ENCODE results near the gene MRPL34.
A peak's percentile ranks its signal among the peaks of the same experiment; 100 is the strongest.

The MRPL34 gene

DNA sequence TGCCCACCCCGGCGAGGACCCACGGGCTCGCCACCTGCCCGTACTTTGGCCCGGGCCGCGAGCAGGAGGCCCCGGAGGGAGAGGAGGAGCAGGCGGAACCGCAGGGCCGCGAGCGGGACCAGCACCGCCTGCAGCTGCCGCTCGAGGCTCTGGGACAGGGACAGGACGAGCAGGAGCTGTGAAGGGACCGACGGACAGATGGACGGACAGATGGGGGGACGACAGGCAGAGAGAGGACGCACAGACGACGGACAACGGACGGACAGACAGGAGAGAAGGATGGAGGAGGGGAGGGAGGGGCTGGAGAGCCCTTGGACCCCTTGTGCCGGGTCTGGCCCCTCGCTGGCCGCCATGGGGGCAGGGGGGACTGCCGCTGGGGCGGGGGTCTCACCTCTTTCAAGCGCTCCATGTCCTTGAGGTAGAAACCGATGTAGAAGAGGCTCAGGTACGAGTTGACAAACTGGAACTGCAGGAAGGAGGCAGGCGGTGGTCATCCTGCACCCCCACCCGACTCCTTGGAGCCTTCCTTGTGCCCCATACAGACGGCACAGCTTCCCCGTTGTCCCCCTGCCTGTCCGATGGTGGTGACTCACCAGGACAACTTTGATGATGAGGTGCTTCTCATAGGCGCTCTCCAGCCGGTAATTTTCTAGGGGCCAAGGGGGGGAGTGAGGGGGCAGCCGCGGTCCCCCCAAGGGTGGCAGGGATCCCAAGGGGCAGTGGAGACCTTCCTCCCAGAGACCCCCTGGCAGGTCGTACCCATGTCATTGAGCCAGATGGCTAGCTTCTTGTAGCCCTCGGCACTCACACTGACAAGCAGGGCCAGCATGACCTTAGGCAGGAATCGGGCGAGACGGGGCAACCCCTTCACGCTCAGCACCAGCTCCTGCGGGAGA, 23.9 kb downstream of the MRPL34 start:
- DNase-seq, result no peak

DNA sequence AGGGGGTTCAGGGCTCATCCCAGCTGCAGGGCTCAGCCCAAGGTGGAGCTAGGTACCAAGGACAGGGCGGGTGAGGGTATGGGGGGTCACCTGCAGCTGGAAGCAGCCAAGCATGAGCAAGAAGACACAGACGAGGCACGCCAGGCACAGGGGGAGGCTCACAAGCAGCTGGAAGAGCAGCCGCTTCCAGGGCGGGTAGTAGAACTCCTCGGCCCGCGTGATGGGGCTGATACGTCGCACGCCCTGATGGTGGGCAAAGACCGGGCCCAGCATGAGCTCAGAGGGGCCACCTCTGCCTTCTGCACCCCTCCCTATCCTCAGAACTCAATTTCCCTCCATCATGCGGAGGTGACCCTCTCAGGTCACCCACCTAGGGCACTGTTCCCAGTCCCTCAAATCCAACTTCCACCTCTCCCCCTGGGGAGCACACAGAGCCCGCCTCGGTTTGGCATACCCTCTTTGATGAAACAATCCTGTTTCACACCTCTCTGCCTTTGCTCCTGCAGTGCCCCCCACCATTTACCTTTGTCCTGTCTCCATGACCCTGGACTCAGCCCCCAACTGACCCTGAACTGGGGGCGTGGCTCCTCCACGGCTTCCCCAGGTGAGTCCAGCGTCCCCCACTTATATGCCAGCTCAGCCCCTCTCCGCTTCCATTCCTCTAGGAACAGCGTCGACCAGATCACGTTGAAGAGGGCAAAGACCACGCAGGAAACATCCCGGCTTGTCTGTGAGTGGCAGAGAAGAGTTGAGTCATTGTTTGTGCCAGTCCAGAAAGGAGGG, 24.8 kb downstream of the MRPL34 start:
- DNase-seq, result no peak

DNA sequence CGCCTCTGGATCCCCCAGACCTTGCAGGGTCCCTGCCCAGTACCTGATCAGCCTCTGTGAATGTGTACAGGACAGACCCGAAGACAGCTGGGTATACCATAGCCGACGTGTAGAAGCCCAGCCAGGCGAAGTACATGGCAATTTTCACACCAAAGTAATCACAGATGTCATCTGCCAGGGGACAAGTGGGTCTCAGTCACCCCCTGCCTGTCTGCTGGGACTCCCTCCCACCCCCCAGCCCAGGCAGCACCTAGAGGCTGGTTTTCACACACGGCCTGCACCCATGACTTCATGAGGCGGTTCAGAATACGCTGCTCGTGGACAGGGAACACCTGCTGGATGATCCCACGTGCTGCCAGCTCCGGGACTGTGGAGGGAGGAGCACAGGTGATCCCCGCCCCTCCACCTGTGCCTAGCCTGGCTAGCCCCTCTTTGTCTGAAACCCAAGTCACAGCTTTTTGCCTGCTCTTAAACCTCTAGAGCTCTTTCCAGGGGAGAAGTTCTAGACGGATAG, 25.4 kb downstream of the MRPL34 start:
- DNase-seq, result no peak

DNA sequence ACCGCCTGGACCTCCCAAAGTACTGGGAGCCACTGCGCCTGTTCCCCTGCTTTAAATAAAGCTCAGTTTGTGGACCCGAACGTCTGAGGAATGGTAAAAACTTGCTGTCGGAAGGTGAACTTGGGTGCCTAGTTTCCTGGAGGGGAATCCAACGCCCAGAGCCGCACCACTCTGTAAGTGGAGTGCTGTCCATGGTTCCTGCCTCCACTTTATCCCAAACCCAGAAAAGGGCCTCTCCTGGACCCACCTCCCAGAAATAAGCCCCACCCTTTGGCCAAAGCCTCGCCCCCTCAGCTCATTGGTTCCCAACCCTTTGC, 26.6 kb downstream of the MRPL34 start:
- no peak for DNase-seq

DNA sequence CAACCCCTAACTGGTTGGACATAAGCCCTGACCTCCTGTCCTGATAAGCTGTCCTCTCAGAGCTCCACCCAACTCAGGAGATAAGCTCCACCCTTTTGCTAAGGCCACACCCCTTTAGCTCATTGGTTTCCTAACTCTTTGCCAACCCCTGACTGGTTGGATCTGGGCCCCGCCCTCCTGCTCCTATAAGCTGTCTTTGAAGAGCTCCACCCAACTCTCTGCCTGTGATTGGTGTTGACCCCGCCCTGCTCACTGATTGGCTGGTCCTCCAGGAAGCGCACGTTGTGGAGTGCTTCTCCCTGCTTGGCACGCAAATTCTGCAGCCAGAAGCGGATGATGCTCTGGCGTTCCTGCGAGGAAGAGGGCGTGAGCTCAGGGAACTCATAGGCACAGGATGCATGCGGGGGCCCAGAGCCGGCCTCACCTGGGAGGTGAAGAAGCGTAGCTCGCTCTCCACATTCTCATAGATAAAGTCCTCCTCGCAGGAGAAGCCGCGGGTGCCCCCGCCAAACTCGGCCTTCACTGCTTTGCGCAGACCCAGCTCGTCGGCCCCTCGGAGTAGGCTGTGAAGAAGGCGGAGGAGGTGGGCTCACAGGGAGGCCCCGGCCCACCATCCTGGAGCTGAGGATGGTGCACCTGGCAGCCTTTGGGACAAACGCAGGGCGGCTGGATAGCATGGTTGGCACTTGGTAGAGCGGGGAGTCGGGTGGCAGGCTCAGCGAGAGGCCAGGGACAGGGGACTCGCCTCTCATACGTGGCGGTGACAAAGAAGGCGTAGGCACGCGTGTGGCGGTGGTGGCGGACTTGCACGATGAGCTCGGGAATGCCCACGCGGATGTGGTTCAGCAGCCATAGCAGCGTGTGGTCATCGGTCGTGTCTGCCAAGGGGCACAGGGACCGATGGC, 27.3 kb downstream of the MRPL34 start:
- DNase-seq, result peak; percentile 64

DNA sequence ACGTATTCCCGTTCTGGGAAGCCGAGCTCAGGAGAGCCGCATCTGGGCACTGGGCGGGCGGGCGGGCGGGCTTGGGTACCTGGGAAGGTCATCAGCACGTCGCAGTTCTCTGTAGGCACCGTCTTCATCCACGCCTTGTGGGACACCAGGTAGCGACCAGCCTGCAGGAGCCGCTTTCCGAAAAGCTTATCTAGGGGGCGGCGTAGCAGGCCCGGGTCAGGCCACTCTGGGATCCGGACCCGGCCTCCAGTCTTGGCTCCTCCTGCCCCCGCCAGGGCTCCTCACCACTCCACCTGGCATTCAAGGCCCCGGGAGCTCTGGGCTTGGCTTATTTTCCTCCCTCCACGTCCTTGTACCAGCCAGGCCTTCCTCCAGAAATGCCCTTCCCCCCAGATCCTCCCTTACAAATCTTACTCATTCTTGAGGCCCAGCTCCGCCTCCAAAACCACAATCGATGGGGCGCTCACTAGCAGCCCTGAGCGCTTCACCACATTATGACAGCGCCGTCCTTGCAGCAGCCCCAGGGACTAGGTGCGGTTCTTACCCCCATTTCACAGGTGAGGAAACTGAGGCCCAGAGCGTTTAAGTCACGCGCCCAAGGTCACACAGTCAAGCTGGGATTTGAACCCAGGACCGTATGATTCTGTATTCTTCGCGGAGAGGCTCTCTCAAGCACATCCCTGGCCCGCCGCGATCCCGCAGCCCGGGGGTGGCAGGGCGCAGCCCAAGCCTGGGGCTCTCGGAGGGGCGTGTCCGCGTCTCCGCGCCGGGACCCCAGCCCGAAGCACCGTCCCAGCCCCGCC, 28.1 kb downstream of the MRPL34 start:
- DNase-seq, result no peak

DNA sequence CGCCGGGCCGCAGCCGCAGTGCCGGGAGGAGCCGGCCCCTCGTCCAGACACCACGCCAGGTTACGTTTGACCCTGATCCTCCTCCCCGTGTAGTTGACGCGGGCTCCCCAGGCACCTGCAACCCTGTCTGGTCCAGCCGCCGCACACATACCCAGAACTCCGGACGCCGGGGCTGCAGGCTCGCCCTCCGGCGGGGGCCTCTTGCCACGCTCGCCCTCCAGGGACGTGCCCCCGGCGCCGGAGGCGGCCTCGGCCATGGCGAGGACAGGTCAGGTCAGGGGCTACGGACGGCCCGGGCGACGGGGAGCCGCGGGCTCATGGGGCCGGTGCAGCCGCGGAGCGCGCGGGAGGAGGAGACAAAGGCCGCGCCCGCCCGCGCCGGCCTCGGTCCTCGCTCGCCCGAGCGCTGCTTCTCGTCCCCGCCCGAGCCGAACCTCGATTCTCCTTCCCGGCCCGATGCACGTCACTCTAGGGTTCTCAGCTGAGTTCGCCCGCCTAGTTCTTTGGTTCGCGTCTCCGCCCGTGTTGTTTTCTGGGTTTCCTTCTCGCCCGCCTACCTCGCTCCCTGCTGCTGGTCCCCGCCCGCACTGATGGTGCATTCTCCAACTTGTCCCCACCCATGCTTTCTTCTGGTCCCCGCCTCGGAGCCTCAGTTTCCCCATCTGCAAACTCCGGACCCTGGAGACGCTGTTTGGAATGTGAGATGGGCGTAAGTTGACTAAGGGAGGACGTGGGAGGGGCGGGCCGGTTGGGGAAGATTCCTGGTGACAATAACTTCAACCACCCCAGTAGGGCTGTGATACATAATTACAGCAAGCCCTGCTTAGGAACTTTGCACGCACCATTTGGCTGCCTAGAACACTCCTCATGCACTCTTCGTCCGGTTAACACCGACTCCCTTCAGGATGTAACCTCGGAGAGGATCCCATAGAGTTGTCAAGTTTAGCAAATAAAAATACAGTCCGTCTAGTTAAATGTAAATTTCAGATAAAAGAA, 29.0 kb downstream of the MRPL34 start, which contains the start of gene ANO8:
TSS of gene ANO8 (minus strand) at position 442 of the 996 bp plus-strand sequence. CDS start at position 257, 185 bp downstream.
- peak; percentile 93 for DNase-seq

DNA sequence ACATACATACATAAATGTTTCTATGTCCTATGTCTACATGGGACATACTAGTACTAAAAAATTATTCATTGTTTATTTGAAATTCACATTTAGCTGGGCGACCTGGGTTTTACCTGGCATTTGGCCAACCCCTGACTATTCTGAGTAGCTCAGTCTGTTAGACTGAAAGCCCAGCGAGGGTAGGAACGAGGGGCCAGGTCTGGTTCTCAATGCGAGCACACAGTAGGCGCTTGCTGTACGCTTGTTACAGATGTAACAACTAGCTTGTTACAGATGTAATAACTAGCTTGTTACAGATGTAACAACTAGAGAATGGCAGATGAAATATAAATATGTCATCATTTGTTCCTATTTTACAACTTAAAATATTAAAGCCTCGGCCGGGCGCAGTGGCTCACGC, 29.9 kb downstream of the MRPL34 start:
- DNase-seq, result no peak

DNA sequence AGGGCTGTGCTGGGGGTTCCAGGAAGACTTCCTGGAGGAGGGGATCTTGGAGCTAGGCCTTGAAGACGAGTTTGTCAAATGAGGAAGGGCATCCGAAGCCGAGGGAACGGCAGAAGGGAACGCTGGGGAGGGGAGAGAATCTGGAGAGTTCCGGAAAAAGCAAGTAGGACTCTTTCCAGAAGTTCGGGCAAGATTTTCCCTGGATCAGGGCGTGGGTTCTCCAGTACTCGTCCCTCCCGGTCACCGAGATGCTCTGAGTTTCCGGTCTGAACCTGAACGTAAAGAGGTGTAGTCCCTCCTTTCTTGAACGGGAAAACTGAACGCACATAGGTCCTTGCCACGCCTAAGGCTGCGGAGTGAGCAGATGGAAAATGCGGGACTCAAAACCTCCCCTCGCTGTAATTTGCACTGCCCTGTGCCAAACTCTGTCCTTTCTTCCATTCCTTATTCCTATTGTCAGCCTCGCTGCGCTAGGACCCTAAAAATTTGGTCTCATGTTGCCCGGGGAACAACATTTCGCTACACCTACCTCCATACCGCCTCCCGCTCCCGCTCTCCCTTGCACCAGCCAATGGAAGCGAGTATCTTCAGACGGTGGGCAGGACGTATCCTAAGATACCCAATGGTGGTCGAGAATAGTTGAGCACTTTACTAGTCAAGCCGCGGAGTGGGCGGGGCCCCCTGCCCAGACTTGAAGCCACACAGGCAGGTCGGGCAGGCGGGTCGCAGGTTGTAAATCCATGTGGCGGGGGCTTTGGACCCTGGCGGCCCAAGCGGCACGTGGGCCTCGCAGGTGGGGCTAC, 31.4 kb downstream of the MRPL34 start, which contains the start of gene GTPBP3:
TSS of gene GTPBP3 (plus strand) at position 682 of the 803 bp plus-strand sequence. CDS start at position 741, 59 bp downstream.
- DNase-seq, result peak; percentile 99

DNA sequence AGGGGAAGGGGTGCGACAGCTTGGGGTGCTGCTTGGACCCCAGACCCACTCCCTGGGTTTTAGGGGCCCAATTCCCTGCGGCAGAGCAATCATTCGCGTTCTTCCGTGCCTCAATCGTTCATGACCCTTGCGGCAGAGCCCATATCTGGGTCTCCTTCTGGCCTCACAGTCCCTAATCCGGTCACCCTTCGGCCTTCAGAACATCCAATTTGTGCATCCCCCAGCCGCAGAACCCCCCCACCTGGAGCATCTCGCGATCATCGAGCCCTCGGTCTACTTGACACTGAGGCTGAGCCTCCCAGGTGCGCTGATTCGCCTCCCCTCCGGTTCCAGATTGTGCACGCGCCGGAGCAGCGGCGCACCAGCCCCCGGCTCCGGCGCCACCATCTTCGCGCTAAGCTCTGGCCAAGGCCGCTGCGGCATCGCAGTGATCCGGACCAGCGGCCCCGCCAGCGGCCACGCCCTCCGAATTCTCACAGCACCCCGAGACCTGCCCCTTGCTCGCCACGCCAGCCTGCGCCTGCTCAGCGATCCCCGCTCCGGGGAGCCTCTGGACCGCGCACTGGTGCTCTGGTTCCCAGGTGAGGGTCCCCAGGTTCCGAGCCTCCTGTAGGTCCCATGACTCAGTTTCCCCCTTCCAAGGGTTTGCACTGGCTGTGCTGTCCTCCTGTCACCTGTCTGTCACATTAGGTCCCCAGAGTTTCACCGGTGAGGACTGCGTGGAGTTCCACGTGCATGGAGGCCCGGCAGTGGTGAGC, 32.2 kb downstream of the MRPL34 start:
- no peak for DNase-seq

DNA sequence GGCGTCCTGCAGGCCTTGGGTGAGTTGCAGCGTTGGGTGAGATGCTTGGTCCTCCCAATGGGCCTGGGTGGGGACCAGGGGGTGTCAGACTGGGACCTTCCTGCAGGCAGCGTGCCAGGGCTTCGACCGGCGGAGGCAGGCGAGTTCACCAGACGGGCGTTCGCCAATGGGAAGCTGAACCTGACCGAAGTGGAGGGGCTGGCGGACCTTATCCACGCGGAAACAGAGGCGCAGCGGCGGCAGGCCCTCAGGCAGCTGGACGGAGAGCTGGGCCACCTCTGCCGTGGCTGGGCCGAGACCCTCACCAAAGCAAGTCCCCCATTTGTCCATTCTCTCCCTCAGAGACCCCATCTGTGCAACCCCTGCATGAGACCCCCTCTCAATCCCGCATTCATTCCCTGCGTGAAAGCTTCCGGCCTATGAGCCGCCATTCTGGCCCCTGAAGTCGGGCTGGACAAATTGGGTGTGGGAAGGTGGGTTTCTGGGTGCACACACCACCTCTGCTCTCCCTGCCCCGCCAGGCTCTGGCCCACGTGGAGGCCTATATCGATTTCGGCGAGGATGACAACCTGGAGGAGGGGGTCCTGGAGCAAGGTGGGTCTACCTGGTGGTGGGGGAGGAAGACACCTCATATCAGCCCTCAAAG, 32.9 kb downstream of the MRPL34 start:
- DNase-seq, result no peak

DNA sequence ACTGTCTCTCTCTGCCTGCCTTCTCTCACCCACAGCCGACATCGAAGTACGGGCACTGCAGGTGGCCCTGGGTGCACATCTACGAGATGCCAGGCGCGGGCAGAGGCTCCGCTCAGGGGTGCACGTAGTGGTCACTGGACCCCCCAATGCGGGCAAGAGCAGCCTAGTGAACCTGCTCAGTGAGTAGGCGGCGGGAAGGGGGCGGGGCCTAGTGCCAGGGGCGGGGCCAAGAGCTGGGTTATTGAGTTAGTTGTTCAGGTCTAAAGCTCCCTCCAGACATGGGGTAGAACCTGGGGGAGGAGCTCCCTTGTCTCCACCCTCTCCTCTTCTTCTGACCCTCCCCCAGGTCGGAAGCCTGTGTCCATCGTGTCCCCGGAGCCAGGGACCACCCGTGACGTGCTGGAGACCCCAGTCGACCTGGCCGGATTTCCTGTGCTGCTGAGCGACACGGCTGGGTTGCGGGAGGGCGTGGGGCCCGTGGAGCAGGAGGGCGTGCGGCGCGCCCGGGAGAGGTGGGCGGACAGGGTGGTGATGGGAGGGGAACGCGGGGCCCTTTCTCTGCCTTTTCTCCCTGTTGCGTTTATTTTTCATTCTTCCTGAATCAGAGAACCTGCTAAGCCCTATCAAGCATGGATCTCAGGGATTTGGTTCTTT, 33.5 kb downstream of the MRPL34 start:
- no peak for DNase-seq

DNA sequence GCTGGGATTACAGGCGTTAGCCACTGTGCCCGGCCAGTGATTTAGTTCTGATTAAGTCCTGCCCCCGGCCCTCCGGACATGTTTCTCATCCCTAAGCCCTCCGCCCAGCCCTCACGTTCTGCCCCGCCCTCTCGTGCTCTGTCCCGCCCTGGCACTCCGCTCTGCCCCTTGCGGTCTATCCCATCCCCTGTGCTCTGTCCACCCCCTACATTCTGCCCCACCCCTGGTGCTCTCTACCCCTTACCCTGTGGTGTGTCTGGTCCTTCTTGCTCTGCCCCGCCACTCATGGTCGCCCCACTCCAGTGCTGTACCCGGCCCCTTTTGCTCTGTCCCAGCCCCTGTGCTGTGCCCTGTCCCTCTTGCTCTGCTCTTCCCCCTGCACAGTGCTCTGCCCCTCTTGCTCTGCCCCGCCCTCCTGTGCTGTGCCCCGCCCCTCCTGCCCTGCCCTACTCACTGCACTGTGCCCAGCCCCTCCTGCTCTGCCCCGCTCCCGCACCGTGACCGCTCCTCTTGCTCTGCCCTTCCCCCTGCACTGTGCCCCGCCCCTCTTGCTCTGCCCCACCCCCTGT, 34.7 kb downstream of the MRPL34 start:
- no peak for DNase-seq

DNA sequence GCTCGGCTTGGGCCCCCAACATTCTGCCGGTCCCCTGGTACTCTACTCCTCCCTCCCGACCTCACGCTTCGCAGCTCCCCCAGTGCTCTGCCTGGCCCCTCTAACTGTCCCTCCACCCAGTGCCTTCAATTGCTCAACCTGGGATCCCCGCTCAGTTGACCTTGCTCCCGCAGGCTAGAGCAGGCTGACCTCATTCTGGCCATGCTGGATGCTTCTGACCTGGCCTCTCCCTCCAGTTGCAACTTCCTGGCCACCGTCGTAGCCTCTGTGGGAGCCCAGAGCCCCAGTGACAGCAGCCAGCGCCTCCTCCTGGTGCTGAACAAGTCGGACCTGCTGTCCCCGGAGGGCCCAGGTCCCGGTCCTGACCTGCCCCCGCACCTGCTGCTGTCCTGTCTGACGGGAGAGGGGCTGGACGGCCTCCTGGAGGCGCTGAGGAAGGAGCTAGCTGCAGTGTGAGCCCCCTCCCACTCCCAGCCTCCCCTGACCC, 35.2 kb downstream of the MRPL34 start:
- no peak for DNase-seq

DNA sequence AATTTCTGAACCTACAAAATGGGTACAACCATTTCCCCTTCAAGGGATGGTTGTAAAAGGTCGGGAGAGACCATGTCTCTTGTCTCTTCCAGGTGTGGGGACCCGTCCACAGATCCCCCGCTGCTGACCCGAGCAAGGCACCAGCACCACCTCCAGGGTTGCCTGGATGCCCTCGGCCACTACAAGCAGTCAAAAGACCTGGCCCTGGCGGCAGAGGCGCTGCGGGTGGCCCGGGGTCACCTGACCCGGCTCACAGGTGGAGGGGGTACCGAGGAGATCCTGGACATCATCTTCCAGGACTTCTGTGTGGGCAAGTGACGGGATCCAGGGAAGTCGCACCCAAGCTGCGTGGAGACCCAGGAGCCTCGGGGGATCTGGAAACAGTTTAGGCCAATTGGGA, 35.7 kb downstream of the MRPL34 start:
- DNase-seq, result no peak

DNA sequence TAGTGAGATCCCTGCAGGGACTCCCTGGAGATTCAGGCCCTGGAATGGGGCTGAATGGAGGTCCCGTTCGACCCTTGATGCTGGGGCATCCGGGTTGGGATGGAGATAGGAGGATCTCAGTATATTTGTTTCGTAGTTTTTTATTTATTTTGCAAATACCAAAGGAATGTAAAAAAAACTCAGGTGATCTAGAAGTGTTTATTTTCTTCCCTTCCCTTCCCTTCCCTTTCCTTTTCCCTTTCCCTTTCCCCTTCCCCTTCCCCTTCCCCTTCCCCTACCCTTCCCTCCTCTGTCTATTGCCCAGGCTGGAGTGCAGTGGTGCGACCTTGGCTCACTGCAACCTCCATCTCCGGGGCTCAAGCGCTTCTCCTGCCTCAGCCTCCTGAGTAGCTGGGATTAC, 36.2 kb downstream of the MRPL34 start:
- no peak for DNase-seq

DNA sequence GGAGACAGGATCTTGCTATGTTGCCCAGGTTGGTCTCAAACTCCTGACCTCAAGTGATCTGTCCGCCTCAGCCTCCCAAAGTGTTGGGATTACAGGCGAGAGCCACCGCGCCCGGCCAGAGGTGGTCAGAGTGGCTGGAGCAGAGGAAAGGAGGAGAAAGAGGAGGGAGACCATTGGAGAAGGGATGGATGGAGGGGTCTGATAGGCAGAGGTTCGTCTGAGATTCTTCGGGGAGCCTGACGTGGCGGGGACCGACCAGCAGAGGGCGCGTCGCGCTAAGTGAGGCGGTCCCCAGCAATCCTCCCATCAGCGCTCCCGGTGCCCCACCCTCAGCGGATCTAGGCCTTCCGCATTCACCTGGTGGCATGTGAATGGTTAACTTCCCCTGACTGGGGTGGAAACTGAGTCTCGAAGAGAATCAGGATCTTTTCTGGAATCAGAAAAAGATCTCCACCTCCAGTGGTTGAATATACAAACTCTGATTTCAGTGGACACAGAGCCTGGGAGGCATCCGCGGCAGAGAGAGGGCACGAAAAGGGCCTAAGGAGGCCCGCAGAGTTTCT, 40.5 kb downstream of the MRPL34 start:
- peak; percentile 49 for DNase-seq
